H1 (cell line): ENCODE measurements around the gene EMP2. TPM values are rescaled to one million over a fixed set of nuclear protein-coding genes. Genes with fewer than 3 reads are reported as not detected.
A peak's percentile ranks its signal among the peaks of the same experiment; 100 is the strongest.

Source experiments
- CTCF ChIA-PET: fragments of 300-600 bp; sonication (Branson Sonifier 250); formaldehyde crosslinking; loops from one replicate; lab custom pipeline; 2021; ENCODE audit not compliant: partially characterized antibody; lab: Charles Lee
- POLR2A ChIA-PET: fragments of 300-600 bp; sonication (Branson Sonifier 250); formaldehyde crosslinking; loops from one replicate; lab custom pipeline; 2021; ENCODE audit warnings: inconsistent platforms; ENCODE audit not compliant: partially characterized antibody; lab: Charles Lee
- DNase-seq, 2 experiments: peaks; one replicate each; pipeline versions ENCODE4 v3.0.0 to v3.0.0-alpha.2; 2010 to 2022; ENCODE audit warnings: low spot score in 2 of 2, low read depth in 1 of 2, mixed read lengths in 1 of 2
- FAIRE-seq: peaks from 2 replicates; lab custom pipeline; 2011; peaks lifted over from hg19 to GRCh38; lab: Jason Lieb, UNC
- H2AFZ ChIP-seq: 2 replicates; pipeline ENCODE4 v1.8.1; 2012; ENCODE audit warnings: low read length, inconsistent platforms
- H2AK5ac ChIP-seq: 2 replicates; pipeline ENCODE4 v1.6.1; 2013; ENCODE audit warnings: low read depth, low read length
- H2BK120ac ChIP-seq: replicated peaks from 2 replicates; pipeline ENCODE3; 2013; ENCODE audit warnings: low read depth, low read length, inconsistent platforms
- H2BK12ac ChIP-seq: 2 replicates; pipeline ENCODE4 v1.6.1; 2013; ENCODE audit warnings: low read depth, low read length
- H2BK15ac ChIP-seq: 2 replicates; pipeline ENCODE4 v1.6.1; 2013; ENCODE audit warnings: low read length
- H2BK20ac ChIP-seq: 2 replicates; pipeline ENCODE4 v1.6.1; 2013; ENCODE audit warnings: low read length
- H2BK5ac ChIP-seq: 2 replicates; pipeline ENCODE4 v1.6.1; 2013; ENCODE audit warnings: low read depth, low read length
- H3K14ac ChIP-seq: 2 replicates; pipeline ENCODE4 v1.6.1; 2013; ENCODE audit warnings: inconsistent platforms; ENCODE audit not compliant: insufficient read length
- H3K18ac ChIP-seq: 2 replicates; pipeline ENCODE4 v1.6.1; 2013; ENCODE audit warnings: low read length; ENCODE audit errors: extremely low read depth
- H3K23ac ChIP-seq: 2 replicates; pipeline ENCODE4 v1.6.1; 2013; ENCODE audit warnings: inconsistent platforms; ENCODE audit not compliant: insufficient read length
- H3K23me2 ChIP-seq: 2 replicates; pipeline ENCODE4 v1.6.1; 2013; ENCODE audit warnings: low read depth, low read length
- H3K27ac ChIP-seq: 2 replicates; pipeline ENCODE4 v1.6.1; 2011; ENCODE audit warnings: low read depth, low read length, inconsistent platforms
- H3K27me3 ChIP-seq, 4 experiments: replicated peaks in 1 of 4; 1 replicate in 1 of 4; 2 replicates in 3 of 4; pipeline versions ENCODE4 v1.6.1 to v1.8.1; 2011 to 2013; ENCODE audit warnings: low read length in 3 of 4, mild to moderate bottlenecking in 3 of 4, inconsistent platforms in 2 of 4, mixed read lengths in 2 of 4, moderate library complexity in 1 of 4; ENCODE audit not compliant: control insufficient read depth in 3 of 4, insufficient read depth in 3 of 4; ENCODE audit errors: extremely low read depth in 1 of 4
- H3K36me3 ChIP-seq, 4 experiments: 2 replicates each; pipeline versions ENCODE4 v1.6.1 to v1.8.1; 2011 to 2013; ENCODE audit warnings: mild to moderate bottlenecking in 4 of 4, low read length in 3 of 4, moderate library complexity in 2 of 4, control low read depth in 1 of 4, inconsistent platforms in 1 of 4; ENCODE audit not compliant: insufficient read depth in 4 of 4, control insufficient read depth in 2 of 4
- H3K4ac ChIP-seq: replicated peaks from 2 replicates; pipeline ENCODE3; 2013; ENCODE audit warnings: low read length, low read depth, mixed read lengths, inconsistent platforms; ENCODE audit not compliant: insufficient read length
- H3K4me1 ChIP-seq, 4 experiments: replicated peaks in 1 of 4; 1 replicate in 1 of 4; 2 replicates in 3 of 4; pipeline versions ENCODE4 v1.6.1 to v1.8.1; 2011 to 2013; ENCODE audit warnings: low read length in 3 of 4, inconsistent platforms in 2 of 4, mixed read lengths in 1 of 4; ENCODE audit not compliant: insufficient read depth in 4 of 4, control insufficient read depth in 3 of 4
- H3K4me2 ChIP-seq, 2 experiments: 2 replicates each; pipeline versions ENCODE4 v1.6.1 to v1.8.1; 2011 to 2013; ENCODE audit warnings: low read depth in 2 of 2, low read length in 2 of 2, control low read depth in 1 of 2, inconsistent platforms in 1 of 2, mild to moderate bottlenecking in 1 of 2; ENCODE audit not compliant: insufficient read depth in 1 of 2
- H3K4me3 ChIP-seq, 4 experiments: fragments of 200-600, 300-600 bp in 1 of 4; sonication (generic), shearing (Covaris generic), sonication (Bioruptor Twin) in 1 of 4; 2 replicates each; pipeline versions ENCODE4 v1.5.1 to v1.8.1; 2011 to 2016; ENCODE audit warnings: low read length in 4 of 4, low read depth in 3 of 4, control low read depth in 2 of 4, inconsistent platforms in 2 of 4, mild to moderate bottlenecking in 2 of 4, mixed read lengths in 1 of 4, moderate library complexity in 1 of 4; ENCODE audit not compliant: insufficient read depth in 2 of 4; ENCODE audit errors: extremely low read depth in 1 of 4
- H3K56ac ChIP-seq: replicated peaks from 2 replicates; pipeline ENCODE3; 2013; ENCODE audit warnings: low read depth, mild to moderate bottlenecking, mixed read lengths, low read length, inconsistent platforms; ENCODE audit not compliant: insufficient read length
- H3K79me1 ChIP-seq: 2 replicates; pipeline ENCODE4 v1.6.1; 2013; ENCODE audit warnings: low read depth, low read length, control low read depth
- H3K79me2 ChIP-seq, 2 experiments: 2 replicates each; pipeline versions ENCODE4 v1.6.1 to v1.8.1; 2012 to 2013; ENCODE audit warnings: low read length in 2 of 2, mild to moderate bottlenecking in 2 of 2, inconsistent platforms in 1 of 2; ENCODE audit not compliant: insufficient read depth in 2 of 2, control insufficient read depth in 1 of 2
- H3K9ac ChIP-seq, 4 experiments: replicated peaks in 1 of 4; 1 replicate in 1 of 4; 2 replicates in 3 of 4; pipeline versions ENCODE4 v1.6.1 to v1.8.1; 2011 to 2013; ENCODE audit warnings: low read depth in 3 of 4, low read length in 3 of 4, control low read depth in 2 of 4, mild to moderate bottlenecking in 2 of 4, moderate library complexity in 2 of 4, inconsistent platforms in 1 of 4; ENCODE audit errors: extremely low read depth in 1 of 4
- H3K9me3 ChIP-seq, 2 experiments: 2 replicates each; pipeline versions ENCODE4 v1.6.1 to v1.8.1; 2012 to 2013; ENCODE audit warnings: mild to moderate bottlenecking in 2 of 2, moderate library complexity in 2 of 2, control low read depth in 1 of 2, inconsistent platforms in 1 of 2, low read depth in 1 of 2, low read length in 1 of 2, mixed read lengths in 1 of 2; ENCODE audit not compliant: insufficient read depth in 2 of 2
- H4K20me1 ChIP-seq, 2 experiments: replicated peaks in 1 of 2; 2 replicates each; pipeline versions ENCODE3 to v1.8.1; 2011 to 2013; ENCODE audit warnings: inconsistent platforms in 2 of 2, low read length in 2 of 2, mild to moderate bottlenecking in 1 of 2; ENCODE audit not compliant: insufficient read depth in 2 of 2, control insufficient read depth in 1 of 2
- H4K5ac ChIP-seq: 2 replicates; pipeline ENCODE4 v1.6.1; 2013; ENCODE audit warnings: low read length, low read depth, mixed read lengths, inconsistent platforms; ENCODE audit not compliant: insufficient read length
- H4K8ac ChIP-seq: 2 replicates; pipeline ENCODE4 v1.8.0; 2013; ENCODE audit warnings: mild to moderate bottlenecking, moderate library complexity, low read length, inconsistent platforms; ENCODE audit not compliant: insufficient read depth; ENCODE audit errors: extremely low read depth
- H4K91ac ChIP-seq: replicated peaks from 2 replicates; pipeline ENCODE3; 2013; ENCODE audit warnings: low read length, mixed read lengths, inconsistent platforms; ENCODE audit not compliant: insufficient read length
- SAP30 ChIP-seq: fragments of 300-600 bp; sonication (generic); IDR thresholded peaks from 2 replicates; pipeline ENCODE4 v1.7.1; 2012; ENCODE audit warnings: low read length, moderate library complexity, mild to moderate bottlenecking, inconsistent platforms; ENCODE audit not compliant: insufficient read depth, insufficient replicate concordance
- YY1 ChIP-seq: IDR thresholded peaks from 2 replicates; pipeline ENCODE4 v1.6.1; 2011; ENCODE audit warnings: low read depth, mild to moderate bottlenecking, low read length
- WGBS, 2 experiments: shearing (Covaris generic) in 1 of 2; methylation state at CpG; one replicate each; pipeline versions ENCODE4 v1.1.6 to v1.1.7; 2013 to 2015; ENCODE audit warnings: low lambda C conversion rate in 2 of 2, mixed read lengths in 2 of 2, inconsistent platforms in 1 of 2, low coverage in 1 of 2, missing lambda C conversion rate in 1 of 2; ENCODE audit not compliant: insufficient replicate concordance in 2 of 2, insufficient coverage in 1 of 2, insufficient read length in 1 of 2; ENCODE audit errors: extremely low coverage in 1 of 2, missing lambda C conversion rate in 1 of 2; 5-methylcytosine and 5-hydroxymethylcytosine counted together
- polyA plus RNA-seq, 7 experiments: library from polyadenylated mRNA; depleted of rRNA in 3 of 7; stranded (reverse) in 5 of 7; unstranded in 2 of 7; fragments of >200 nt in 5 of 7; fragments of 200-250 nt in 2 of 7; gene quantifications; 1 replicate in 5 of 7; 2 replicates in 1 of 7; 4 replicates in 1 of 7; pipeline versions ENCODE4 v1.2.1 to v1.2.3, GENCODE V29; 2011 to 2013; ENCODE audit warnings: missing spikeins in 2 of 7, mixed read lengths in 2 of 7
- total RNA-seq: library from RNA; stranded (reverse); fragmentation: NEBNext Ultra II Directional; extraction: Animal tissue kit (Norgen Biotek cat#: 25700); gene quantifications from 2 replicates; pipeline ENCODE4 v1.2.1, GENCODE V29; 2021

The EMP2 gene
- total and polyA plus RNA-seq, 2 of the 8 experiments (the other 6 are each of a cell fraction or from before 2014, with no cell fraction given), result 22.6 to 23.3 TPM

GRCh38 chr16:10618710-10619209, 38.4 kb upstream of the EMP2 start:
- Histone ChIP-seq H3K9me3 (no peaks in the 10 kb centered on the region), H3K27me3 (peaks cover 0 to 6% (median 3%) of the 10 kb centered on the region in 4 experiments; a peak in 3 of 7 replicates), H3K36me3 (no peaks in the 10 kb centered on the region), H2BK120ac (no peak overlapping the region), H3K4me1 (peaks cover 15 to 42% (median 27%) of the 10 kb centered on the region in 4 experiments), H2BK5ac (no peak overlapping the region), H4K91ac (no peak overlapping the region), H2BK15ac (no peak overlapping the region), H4K20me1 (no peaks in the 10 kb centered on the region), H2AFZ (no peak overlapping the region), H3K27ac (no peak overlapping the region), H3K4me3 (peak overlapping the region in 2 of 4 experiments; percentile 54 to 62; a peak in 4 of 8 replicates), H2AK5ac (peak overlapping the region; percentile 89; the same call in 1 of the 2 replicates)
- POLR2A ChIA-PET, result interaction anchor here (1.0 to 2.1 kb wide), 4 partner anchors 10 to 22 kb away, joined by 3 to 7 read pairs (median 4); no protein-coding TSS in a partner anchor
- FAIRE-seq, result no peak
- no peak for TF ChIP-seq YY1
- TF ChIP-seq SAP30, result peak; percentile 9
- TF ChIP-seq, all 59 proteins: peak for 1
- no peak overlapping the region for H4K5ac ChIP-seq
- no peaks in the 10 kb centered on the region for H3K79me2 ChIP-seq
- no peak overlapping the region for H4K8ac ChIP-seq
- H3K56ac ChIP-seq, result no peak overlapping the region
- H2BK12ac ChIP-seq, result no peak overlapping the region
- H3K4ac ChIP-seq, result no peak overlapping the region
- no peak overlapping the region; a peak in 1 of 7 replicates for H3K9ac ChIP-seq
- no peaks in the 10 kb centered on the region for H3K79me1 ChIP-seq
- H2BK20ac ChIP-seq, result no peak overlapping the region
- H3K23ac ChIP-seq, result no peak overlapping the region
- H3K14ac ChIP-seq, result no peak overlapping the region
- CTCF ChIA-PET, result interaction anchor here (0.7 to 3.9 kb wide), 11 partner anchors 9 to 253 kb away, joined by 3 to 19 read pairs (median 4); no protein-coding TSS in a partner anchor
- DNase-seq, result peak in 1 of 2 experiments; percentile 58
- H3K18ac ChIP-seq, result no peak overlapping the region
- 54% methylated on average over 13 of the region's 13 CpGs; no CpG with 5 or more reads in 1 of the 2 experiments for WGBS, 2 experiments
- H3K4me2 ChIP-seq, result peak overlapping the region; percentile 61 to 78
- H3K23me2 ChIP-seq, result peaks cover 3% of the 10 kb centered on the region; the same call in 1 of the 2 replicates
